Measurements from ENCODE around the gene DCP1B.

Gene DCP1B

DNA sequence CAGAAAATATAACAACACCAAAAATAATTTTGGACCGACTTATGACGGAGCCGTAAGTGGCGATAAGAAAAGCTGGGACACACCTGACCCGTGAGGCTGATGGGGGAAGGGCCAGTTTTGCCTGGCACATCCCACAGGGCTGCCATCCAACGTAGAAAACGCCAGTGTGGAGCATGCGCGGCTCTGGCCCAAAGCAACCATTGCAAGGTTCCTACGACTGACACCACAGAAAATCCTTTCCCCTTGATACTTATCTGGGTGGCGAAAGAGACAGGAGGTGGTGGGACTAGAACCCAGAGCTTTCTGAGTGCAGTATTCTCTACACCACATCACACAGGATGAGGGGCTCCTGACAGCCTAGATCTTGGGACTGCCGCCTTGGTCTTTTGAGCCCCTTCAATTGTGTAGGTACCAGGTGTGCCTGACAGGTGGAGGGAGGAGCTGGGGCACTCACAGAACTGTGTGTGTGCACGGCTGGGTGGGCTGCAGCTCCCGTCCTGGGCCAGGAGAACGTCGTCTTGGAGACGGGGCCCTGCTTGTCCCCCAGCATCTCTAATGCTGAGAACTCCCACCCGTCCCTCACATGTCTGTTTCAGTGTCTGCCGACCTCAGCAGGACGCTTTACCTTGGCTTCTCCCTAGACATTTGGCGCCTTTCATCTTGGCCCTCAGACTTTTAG is 68.4 kb downstream of the DCP1B start:
- no peak for DNase-seq (ENCODE audit: low read depth in 1 of 2, low spot score in 1 of 2)

GRCh38 chr12:1935242-1935641 is 69.0 kb downstream of the DCP1B start:
- DNase-seq (ENCODE audit: low read depth in 1 of 2, low spot score in 1 of 2): no peak

GRCh38 chr12:1934831-1935230 is 69.4 kb downstream of the DCP1B start:
- DNase-seq (ENCODE audit: low read depth in 1 of 2, low spot score in 1 of 2): no peak

DNA sequence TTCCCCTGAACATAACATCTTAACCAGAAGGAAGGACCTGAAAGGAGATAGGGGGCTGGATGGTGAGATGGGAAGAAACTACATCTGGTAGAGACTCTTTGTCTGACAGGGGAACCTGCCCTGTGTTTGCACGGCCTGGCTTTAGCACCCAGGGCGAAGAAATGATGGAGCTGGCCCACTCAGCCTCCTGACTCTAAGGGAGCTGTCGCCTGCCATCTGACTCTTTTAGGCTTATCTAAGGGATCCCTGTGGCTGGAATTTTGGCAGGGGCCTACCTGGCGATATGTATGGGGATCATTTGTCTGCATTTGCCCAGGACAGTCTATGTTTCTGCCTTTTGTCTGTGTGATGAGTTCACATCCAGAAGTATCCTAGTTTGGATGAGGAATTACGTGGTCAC is 70.2 kb downstream of the DCP1B start:
- no peak for DNase-seq (ENCODE audit: low read depth in 1 of 2, low spot score in 1 of 2)

DNA sequence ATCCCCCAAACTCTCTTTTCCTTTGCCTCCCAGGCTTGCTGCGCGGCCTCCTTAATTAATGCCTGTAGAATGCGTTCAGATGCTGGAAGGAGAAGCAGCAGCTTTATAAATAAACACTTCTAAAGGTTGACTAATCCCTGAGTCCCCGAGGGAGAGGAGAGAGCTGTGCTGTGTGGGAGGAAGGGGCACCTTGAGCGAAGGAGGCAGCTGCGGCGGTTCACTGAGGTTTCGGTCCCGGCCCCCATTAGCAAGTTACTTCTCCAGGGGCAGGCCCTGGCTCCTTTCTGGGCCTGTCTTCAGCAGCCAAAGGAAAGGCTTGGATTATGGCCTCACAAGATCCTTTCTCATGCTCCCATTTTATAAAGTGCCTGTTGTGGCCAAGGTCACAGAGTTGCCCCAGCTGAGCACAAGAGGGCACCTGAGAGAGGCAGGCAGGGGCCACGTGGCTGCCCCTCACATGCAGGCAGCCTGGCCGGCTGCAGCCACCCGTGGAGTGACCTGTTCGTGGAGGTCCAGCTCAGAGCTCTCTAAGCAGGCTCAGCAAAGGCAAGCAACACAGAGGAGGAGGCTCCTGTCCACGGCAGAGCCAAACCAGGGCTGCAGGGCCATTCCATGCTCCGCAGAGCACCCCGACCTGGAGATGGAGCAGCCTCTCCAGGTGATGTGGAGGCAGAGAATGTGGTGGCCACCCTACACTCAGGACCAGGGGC is 70.8 kb downstream of the DCP1B start:
- DNase-seq (ENCODE audit: low read depth in 1 of 2, low spot score in 1 of 2): no peak

- no peak for DNase-seq (ENCODE audit: low read depth in 1 of 2, low spot score in 1 of 2)
Measured at GRCh38 chr12:1932264-1932777, 71.9 kb downstream of the DCP1B start.

GRCh38 chr12:1931642-1932041 is 72.6 kb downstream of the DCP1B start:
- DNase-seq (ENCODE audit: low read depth in 1 of 2, low spot score in 1 of 2): no peak

GRCh38 chr12:1930803-1931597 is 73.3 kb downstream of the DCP1B start:
- no peak for DNase-seq (ENCODE audit: low read depth in 1 of 2, low spot score in 1 of 2)

DNA sequence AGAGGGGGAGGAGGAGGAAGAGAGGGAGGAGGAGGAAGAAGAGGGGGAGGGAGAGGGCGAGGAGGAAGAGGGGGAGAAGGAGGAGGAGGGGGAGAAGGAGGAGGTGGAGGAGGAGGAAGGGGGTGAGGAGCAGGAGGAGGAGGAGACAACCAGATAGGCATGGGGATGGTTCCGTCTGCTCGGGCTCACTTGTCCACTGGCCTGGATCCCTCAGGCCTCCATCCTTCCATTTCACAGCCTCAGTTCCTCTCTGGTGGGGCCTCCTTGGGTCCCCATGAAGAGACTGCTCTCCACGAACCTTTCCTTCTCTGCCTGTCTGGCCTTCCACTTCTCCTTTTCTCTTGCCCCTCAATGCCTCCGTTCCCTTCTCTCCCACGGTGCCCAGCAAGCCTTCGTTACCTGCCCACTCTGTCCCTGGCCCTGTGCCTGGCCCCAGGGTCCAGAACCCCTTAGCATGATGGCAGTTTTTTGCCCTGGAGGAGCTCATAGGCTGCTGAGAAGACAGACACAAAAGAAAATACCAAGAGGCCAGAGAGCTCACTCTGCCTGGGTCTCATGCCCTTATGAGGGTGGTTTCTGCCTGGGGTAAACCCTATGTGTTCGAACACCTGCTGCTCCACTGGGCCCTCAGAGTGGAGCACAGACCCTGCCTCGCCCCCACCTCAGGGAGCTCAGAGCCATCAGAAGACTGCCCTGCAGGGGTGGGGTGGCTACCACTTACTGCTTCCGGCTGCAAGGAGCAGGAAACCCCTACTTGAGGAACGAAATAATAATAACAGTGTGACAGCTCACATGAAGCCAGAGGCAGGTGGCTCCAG is 74.1 kb downstream of the DCP1B start:
- DNase-seq (ENCODE audit: low read depth in 1 of 2, low spot score in 1 of 2): no peak

- DNase-seq (ENCODE audit: low read depth in 1 of 2, low spot score in 1 of 2): no peak
Measured at GRCh38 chr12:1929241-1929984, 74.8 kb downstream of the DCP1B start.

DNA sequence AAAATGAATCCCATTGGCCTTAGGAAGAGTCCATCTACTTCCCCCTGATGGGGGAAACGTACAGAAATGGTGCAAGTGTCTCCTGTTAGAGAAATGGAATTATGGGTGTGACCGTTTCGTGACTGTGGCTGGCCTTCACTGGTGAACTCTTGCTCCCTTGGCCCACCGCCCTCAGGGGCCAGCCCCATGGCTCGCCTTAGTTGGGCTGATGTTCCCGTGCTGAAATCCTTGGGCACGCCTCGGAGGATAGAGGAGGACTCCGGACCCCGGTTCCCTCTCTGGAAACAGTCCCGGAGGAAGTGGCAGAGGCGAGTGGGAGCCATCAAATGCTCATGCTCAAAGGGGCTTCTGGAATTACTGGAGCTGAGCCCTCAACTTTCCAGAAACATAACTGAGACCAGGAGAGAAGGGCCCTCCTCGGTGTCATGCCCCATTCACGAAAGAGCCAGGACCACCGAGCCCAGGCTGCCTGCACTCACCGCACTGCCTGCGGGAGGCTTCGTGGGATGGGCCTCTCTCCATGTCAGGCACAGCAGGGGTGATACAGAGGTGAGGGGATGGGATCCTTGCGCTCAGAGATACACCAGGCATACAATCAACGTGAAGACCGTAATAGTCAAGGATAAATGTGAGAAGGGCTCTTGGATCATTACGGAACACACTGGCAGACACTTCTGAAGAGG is 75.7 kb downstream of the DCP1B start:
- no peak for DNase-seq (ENCODE audit: low read depth in 1 of 2, low spot score in 1 of 2)

GRCh38 chr12:1927751-1928351 is 76.4 kb downstream of the DCP1B start:
- DNase-seq (ENCODE audit: low read depth in 1 of 2, low spot score in 1 of 2): no peak

DNA sequence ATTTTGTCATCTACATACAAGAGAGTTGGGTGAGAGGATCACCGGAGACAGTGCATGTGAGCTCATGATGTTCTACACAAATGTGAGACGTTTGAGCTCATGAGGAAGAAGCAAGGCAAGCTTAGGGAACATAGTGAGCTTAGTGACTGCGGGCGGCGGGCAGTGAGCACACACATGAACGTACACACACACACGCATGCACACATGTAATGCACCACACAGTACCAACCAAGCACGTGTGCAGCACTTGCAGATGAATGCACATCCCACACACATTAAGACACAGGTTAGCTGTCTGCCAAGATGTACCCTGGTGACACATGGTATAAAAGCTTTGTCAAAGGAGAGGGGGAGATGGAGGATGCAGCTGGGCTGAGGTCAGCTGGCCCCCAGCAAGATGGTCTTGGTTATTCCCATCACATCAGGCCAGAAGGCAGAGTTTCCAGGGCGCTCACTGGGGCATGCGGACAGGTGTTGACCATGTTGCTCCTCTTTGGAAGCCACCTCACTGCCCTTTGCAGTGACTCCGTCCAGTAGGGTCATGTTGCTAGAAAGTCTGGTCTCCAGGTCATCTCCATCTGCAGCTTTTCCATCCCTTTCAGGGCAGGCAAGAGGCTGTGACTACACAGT is 77.1 kb downstream of the DCP1B start:
- no peak for DNase-seq (ENCODE audit: low read depth in 1 of 2, low spot score in 1 of 2)

DNA sequence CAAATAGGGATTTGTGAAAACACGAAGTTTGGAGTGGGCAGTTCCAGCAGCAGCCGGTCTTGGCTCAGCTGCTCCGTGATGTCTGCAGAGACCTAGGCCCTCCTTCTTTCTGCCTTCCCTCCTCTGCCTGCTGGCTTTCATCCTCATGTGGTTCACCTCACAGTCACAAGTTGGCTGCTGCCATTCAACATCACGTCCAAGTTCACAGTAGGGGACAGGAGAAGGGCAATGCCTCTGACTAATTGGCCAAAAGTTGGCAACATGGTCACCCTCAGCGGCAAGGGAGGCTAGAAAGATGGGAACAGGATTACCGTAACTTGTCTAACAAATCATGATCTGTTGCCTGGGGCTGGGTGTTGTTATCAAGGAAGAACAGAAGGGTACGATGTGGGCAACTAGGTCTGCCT is 78.0 kb downstream of the DCP1B start:
- DNase-seq (ENCODE audit: low read depth in 1 of 2, low spot score in 1 of 2): no peak

DNA sequence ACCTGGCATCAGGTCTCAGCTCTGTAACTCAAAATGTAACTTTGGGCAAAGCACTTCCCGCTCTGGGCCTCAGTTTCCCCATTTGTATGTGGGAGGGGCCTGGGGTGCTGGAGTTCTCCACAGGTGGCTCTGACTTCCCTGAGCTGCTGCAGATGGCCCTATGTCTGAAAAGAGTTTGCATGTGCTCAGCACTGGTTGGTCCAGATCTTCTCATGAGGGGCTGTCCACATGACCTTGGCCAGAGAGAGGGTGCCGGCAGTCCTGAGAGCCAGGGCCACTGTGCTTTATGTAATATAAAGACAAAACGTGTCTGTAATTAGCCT is 78.6 kb downstream of the DCP1B start:
- DNase-seq (ENCODE audit: low read depth in 1 of 2, low spot score in 1 of 2): no peak

DNA sequence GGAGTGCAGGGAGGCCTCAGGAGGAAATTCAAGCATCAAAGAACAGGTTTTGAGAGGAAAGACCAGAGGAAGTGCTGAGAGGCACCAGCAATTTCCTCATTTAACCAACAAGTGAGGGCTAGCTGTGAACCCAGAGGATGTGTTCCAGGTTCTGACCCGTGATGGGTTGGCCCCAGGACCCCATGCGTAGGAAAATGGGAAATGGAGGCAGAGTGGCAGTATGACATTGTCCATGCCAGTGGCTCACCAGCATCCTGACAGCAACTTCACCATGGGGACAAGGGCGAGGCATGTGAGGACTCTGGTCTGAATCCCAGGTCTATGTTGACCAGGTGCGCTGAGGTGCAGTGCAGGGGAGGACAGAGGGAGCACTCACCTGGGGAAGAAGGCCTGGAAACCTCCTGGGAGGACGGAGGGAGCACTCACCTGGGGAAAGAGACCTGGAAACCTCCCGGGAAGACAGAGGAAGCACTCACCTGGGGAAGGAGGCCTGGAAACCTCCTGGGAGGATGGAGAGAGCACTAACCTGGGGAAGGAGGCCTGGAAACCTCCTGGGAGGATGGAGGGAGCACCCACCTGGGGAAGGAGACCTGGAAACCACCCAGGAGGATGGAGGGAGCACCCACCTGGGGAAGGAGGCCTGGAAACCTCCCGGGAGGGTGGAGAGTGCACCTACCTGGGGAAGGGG is 79.1 kb downstream of the DCP1B start:
- no peak for DNase-seq (ENCODE audit: low read depth in 1 of 2, low spot score in 1 of 2)

- DNase-seq (ENCODE audit: low read depth in 1 of 2, low spot score in 1 of 2): no peak
Measured at GRCh38 chr12:1922985-1923384, 81.3 kb downstream of the DCP1B start.

- DNase-seq (ENCODE audit: low read depth in 1 of 2, low spot score in 1 of 2): no peak
Measured at GRCh38 chr12:1922075-1922709, 82.1 kb downstream of the DCP1B start.
